A673 (cell line): ENCODE results near the gene TPGS2. TPM values are rescaled to one million over a fixed set of nuclear protein-coding genes. Genes with fewer than 3 reads are reported as not detected.

ENCODE experiments used
- BruUV-seq: library from RNA; stranded (reverse); fragments of 400-500 nt; replicated peaks from 2 replicates; lab custom pipeline; 2021; lab: Mats Ljungman, UMichigan
- CTCF ChIA-PET: fragments of 300-600 bp; sonication (Branson Sonifier 250); formaldehyde crosslinking; loops from one replicate; lab custom pipeline; 2022; ENCODE audit warnings: antibody characterized with exemption; lab: Charles Lee
- POLR2A ChIA-PET: fragments of 300-600 bp; sonication (Branson Sonifier 250); formaldehyde crosslinking; loops from one replicate; lab custom pipeline; 2022; ENCODE audit warnings: antibody characterized with exemption; ENCODE audit not compliant: low non-redundant PET; lab: Charles Lee
- DNase-seq: peaks from one replicate; pipeline ENCODE4 v3.0.0-alpha.2; 2015; ENCODE audit warnings: low spot score
- H3K27ac ChIP-seq: fragments of 200-600 bp; sonication (generic); 2 replicates; pipeline ENCODE4 v1.5.1; 2016; ENCODE audit warnings: mixed run types, low read depth, mild to moderate bottlenecking, mixed read lengths, antibody characterized with exemption, low read length; ENCODE audit not compliant: poor library complexity, severe bottlenecking
- H3K27me3 ChIP-seq: fragments of 200-600 bp; sonication (generic); replicated peaks from 2 replicates; pipeline ENCODE4 v1.6.1; 2017; ENCODE audit warnings: mixed run types, low read depth, mild to moderate bottlenecking, mixed read lengths, antibody characterized with exemption, low read length; ENCODE audit not compliant: insufficient read depth, poor library complexity
- H3K36me3 ChIP-seq: fragments of 200-600 bp; sonication (generic); 2 replicates; pipeline ENCODE4 v1.6.1; 2016; ENCODE audit warnings: mixed run types, mild to moderate bottlenecking, mixed read lengths, antibody characterized with exemption, low read length; ENCODE audit not compliant: insufficient read depth, poor library complexity, severe bottlenecking
- H3K4me1 ChIP-seq: fragments of 200-600 bp; sonication (generic); 2 replicates; pipeline ENCODE4 v1.6.1; 2017; ENCODE audit warnings: mixed run types, mild to moderate bottlenecking, mixed read lengths, antibody characterized with exemption, low read length; ENCODE audit not compliant: insufficient read depth, poor library complexity, severe bottlenecking
- H3K4me3 ChIP-seq: fragments of 200-600 bp; sonication (generic); 2 replicates; pipeline ENCODE4 v1.5.1; 2016; ENCODE audit warnings: low read depth, mixed run types, mild to moderate bottlenecking, mixed read lengths, low read length; ENCODE audit not compliant: poor library complexity, severe bottlenecking
- H3K9me3 ChIP-seq: fragments of 200-600 bp; sonication (generic); 2 replicates; pipeline ENCODE4 v1.6.1; 2016; ENCODE audit warnings: mixed run types, low read depth, mild to moderate bottlenecking, mixed read lengths, antibody characterized with exemption, low read length; ENCODE audit not compliant: poor library complexity, severe bottlenecking
- EZH2 ChIP-seq: fragments of 200-600 bp; sonication (generic); IDR thresholded peaks from 2 replicates; pipeline ENCODE4 v1.6.1; 2017; ENCODE audit warnings: borderline replicate concordance, low read depth, mild to moderate bottlenecking, mixed read lengths, antibody characterized with exemption, low read length; ENCODE audit not compliant: poor library complexity, severe bottlenecking
- intact Hi-C: fragments of 100-400 bp; cut with micrococcal nuclease; formaldehyde crosslinking; loops from one replicate; pipeline ENCODE4 v1.10.0; 2022; ENCODE audit not compliant: unreplicated experiment
- total RNA-seq: library from RNA; stranded (reverse); gene quantifications from 2 replicates; pipeline ENCODE4 v1.2.3, GENCODE V29; 2021
- TF ChIP-seq, protein P1 (sequence below): fragments of 300-800, 200-600 bp; sonication (generic); conservative IDR thresholded peaks from 2 replicates; pipeline ENCODE4 v1.5.1; 2017; ENCODE audit warnings: low read depth, mild to moderate bottlenecking, antibody characterized with exemption, low read length, moderate library complexity, mixed read lengths

The TPGS2 gene
- total RNA-seq, 1 experiment from 2014 or later = 106 TPM

DNA sequence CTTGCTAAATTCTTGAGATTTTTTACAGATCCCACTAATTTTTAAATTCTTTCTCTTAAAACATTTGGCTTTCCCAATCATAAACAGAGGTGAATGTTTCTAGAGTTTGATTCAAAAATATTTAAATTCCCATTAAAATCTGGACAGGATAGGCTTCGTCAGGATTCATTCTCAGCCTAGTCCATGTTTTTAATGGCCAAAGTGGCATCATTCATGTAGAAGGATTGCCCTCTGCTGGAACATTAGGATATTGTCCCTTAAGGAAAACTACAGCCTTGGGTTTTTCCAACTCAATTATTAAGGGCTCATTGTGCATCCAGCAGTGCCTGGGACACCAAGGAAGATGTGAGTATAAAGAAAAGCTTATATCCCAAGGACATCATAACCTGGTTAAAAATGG is 71.7 kb downstream of the TPGS2 start:
- Histone ChIP-seq H3K36me3 (no peaks in the 10 kb centered on the region), H3K27ac (no peak overlapping the region), H3K4me3 (no peak overlapping the region), H3K4me1 (no peaks in the 10 kb centered on the region), H3K27me3 (peaks cover 3% of the 10 kb centered on the region), H3K9me3 (no peaks in the 10 kb centered on the region)
- no TSS peak for BruUV-seq
- POLR2A ChIA-PET = no interaction called here
- CTCF ChIA-PET = interaction anchor here (0.9 kb wide), 1 partner anchor 70 kb away, joined by 5 read pairs; no protein-coding TSS in a partner anchor
- TF ChIP-seq, protein P1, sequence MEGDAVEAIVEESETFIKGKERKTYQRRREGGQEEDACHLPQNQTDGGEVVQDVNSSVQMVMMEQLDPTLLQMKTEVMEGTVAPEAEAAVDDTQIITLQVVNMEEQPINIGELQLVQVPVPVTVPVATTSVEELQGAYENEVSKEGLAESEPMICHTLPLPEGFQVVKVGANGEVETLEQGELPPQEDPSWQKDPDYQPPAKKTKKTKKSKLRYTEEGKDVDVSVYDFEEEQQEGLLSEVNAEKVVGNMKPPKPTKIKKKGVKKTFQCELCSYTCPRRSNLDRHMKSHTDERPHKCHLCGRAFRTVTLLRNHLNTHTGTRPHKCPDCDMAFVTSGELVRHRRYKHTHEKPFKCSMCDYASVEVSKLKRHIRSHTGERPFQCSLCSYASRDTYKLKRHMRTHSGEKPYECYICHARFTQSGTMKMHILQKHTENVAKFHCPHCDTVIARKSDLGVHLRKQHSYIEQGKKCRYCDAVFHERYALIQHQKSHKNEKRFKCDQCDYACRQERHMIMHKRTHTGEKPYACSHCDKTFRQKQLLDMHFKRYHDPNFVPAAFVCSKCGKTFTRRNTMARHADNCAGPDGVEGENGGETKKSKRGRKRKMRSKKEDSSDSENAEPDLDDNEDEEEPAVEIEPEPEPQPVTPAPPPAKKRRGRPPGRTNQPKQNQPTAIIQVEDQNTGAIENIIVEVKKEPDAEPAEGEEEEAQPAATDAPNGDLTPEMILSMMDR = peak; percentile 71
- no peak for TF ChIP-seq EZH2
- peak; percentile 58 for DNase-seq
- intact Hi-C loops = loop anchor here (1.0 to 10.0 kb wide), 4 partner anchors 69 to 1000 kb away; no protein-coding TSS in a partner anchor

DNA sequence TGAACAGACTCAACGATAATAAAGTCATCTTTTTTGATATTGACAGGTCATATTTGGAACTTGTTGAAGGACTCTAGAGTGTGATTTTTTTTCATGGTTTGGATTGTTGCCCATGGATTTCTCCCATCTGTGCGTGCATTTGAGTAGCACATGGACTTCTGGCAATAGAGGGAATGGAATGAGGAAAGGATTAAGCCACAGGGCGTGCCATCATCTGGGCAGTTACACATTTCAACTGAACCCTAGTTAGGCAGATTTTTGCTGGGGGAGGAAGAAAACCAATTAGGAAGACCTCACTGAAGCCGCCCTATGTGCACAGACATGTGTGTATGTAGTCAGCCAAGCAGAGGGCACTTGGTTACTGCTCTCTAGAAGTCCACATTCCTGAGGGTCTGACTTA is 72.6 kb downstream of the TPGS2 start:
- peaks cover 3% of the 10 kb centered on the region for H3K27me3 ChIP-seq
- intact Hi-C loops = loop anchor here (2.0 to 10.0 kb wide), 3 partner anchors 471 to 999 kb away; no protein-coding TSS in a partner anchor
- no peak overlapping the region for H3K27ac ChIP-seq
- H3K9me3 ChIP-seq = no peaks in the 10 kb centered on the region
- no peaks in the 10 kb centered on the region for H3K4me1 ChIP-seq
- CTCF ChIA-PET = no interaction called here
- no TSS peak for BruUV-seq
- H3K36me3 ChIP-seq = no peaks in the 10 kb centered on the region
- no peak for TF ChIP-seq EZH2
- TF ChIP-seq, protein P1 = no peak
- no peak for DNase-seq
- POLR2A ChIA-PET = no interaction called here
- no peak overlapping the region for H3K4me3 ChIP-seq

DNA sequence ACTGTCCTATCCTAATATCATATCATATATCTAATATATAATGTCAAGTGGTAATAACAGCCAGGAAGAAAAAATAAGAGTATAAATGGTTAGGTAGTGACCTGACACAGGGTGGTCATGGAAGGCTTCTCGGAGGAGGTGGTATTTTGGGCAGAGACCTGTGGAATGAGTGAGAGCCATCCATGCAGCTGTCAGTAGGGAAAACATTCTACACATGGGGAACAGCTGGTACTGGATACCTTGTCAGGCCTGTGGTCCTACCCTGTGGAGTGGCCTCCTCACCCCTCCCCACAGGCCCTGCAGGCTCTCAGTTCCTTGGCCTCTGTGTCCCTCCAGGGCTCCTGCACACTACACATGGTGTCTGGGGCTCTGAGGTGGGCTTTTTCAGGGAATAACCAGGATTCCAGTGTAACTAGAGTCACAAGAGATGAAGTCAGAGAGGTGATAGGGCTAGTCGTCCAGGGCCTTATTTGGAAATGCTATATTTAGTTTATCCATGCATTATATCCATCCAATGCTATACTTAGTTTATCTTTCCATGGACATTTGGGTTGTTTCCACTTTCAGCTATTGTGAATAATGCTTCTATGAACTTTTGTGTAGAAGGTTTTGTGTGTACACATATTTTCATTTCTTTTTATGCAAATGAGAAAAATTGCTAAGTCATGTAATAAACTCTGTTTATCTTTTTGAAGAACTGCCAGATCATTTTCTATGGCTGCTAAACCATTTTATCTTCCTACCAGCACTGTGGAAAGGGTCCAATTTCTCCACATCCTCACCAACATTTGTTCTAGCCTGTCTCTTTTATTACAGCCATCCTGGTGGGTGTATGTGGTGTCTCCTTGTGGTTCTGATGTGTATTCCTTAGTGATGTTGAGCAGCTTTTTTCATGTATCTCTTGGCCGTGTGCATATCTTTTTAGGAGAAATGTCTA is 75.6 kb downstream of the TPGS2 start:
- Histone ChIP-seq H3K27ac (no peak overlapping the region), H3K9me3 (no peaks in the 10 kb centered on the region), H3K4me1 (no peaks in the 10 kb centered on the region), H3K36me3 (no peaks in the 10 kb centered on the region), H3K27me3 (no peaks in the 10 kb centered on the region), H3K4me3 (no peak overlapping the region)
- TF ChIP-seq, protein P1 = no peak
- TF ChIP-seq EZH2 = no peak
- intact Hi-C loops = loop anchor here (10.0 kb wide), 1 partner anchor 468 kb away; no protein-coding TSS in a partner anchor
- no peak for DNase-seq
- no TSS peak for BruUV-seq
- POLR2A ChIA-PET = no interaction called here
- CTCF ChIA-PET = no interaction called here
